ENCODE data around the gene ATP2B3.

DNA sequence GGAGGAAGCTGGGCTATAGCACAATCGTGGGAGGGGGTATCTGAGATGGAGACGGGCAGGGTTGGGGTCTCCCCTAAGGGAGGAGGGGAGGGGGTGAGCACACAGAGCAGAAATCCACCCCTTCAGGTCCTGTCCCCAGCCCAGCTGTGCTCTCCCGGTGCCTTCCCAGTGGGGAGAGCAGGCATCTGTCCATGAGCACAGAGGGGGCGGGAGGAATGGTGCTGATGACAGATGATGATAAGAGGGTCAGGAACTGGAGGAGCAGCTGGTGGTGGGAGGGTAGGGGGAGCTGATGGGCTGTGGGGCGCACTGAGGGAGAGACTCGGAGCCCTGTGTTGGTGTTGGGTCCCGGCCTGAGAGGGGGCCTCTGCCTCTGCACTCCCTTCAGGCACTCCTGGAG lies 8.6 kb downstream of the ATP2B3 start:
- no peak for TF ChIP-seq POLR2A (IDR thresholded peaks at IDR 0.05)
- TF ChIP-seq, protein P1, sequence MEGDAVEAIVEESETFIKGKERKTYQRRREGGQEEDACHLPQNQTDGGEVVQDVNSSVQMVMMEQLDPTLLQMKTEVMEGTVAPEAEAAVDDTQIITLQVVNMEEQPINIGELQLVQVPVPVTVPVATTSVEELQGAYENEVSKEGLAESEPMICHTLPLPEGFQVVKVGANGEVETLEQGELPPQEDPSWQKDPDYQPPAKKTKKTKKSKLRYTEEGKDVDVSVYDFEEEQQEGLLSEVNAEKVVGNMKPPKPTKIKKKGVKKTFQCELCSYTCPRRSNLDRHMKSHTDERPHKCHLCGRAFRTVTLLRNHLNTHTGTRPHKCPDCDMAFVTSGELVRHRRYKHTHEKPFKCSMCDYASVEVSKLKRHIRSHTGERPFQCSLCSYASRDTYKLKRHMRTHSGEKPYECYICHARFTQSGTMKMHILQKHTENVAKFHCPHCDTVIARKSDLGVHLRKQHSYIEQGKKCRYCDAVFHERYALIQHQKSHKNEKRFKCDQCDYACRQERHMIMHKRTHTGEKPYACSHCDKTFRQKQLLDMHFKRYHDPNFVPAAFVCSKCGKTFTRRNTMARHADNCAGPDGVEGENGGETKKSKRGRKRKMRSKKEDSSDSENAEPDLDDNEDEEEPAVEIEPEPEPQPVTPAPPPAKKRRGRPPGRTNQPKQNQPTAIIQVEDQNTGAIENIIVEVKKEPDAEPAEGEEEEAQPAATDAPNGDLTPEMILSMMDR (IDR thresholded peaks at IDR 0.05) = no peak
